ENCODE data around the gene TM4SF18.
"Not testable (repeated sequence)": the region's sequence is repeated elsewhere in the genome, so short reads cannot be mapped to it uniquely, and the experiment has no call there.

Gene TM4SF18

DNA sequence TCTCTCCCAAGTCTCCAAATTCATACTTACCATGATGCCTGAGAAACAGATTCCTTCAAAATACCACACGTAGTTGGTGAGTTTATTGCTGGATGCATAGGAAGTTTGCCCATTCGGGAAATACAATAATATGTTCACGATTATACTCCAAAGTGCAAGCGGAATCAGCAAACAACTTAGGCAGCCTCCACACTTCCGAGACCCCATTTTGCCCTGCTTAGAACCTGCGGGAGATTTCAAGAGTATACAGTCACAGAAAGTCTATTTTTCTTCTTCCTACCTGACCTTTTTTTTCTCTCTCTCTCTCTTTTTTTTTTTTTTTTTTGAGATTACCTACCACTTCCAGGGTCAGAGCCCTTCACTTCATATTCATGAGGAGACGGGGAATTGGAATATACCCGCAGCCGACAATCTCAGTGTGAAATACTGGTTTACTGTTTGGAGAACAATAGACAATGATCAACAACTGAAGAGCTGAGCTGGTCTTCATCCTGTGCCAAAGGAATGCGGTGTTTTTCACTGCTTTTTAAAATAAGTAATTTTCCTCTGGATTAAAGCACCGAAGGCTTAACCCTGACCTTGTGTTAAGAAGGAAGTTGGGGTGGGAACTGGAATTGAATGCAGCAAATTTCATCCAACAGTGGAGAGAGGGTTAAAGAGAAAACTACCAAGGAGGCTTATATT lies at the start of gene TM4SF18:
TM4SF18 (minus strand) TSS at position 461 of the 684 bp plus-strand sequence; CDS start at position 207, 254 bp downstream.
- DNase-seq (ENCODE audit: low read depth, low spot score), result no peak

- no peak for DNase-seq (ENCODE audit: low read depth, low spot score)
These were observed 49.1 kb upstream of the TM4SF18 start for GRCh38 chr3:149382518-149382917.

DNA sequence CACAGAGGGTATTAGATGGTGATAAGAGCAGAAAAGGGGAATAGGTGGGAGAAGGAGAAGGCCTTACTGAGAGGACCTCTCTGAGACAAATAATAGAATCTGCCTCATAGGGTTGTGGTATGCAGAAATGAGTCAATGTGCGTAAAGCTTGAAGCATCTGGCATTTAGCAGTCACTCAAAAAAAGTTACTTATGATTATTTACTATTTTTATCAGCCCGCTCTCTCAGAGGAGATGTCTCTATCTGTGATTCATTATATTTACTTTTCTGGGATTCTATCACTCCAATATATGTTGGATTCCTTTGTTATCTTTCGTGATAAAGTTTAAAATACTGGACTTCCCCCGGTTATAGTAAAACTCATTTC lies 48.6 kb upstream of the TM4SF18 start:
- no peak for DNase-seq (ENCODE audit: low read depth, low spot score)

- no peak for DNase-seq (ENCODE audit: low read depth, low spot score)
These were observed 48.0 kb upstream of the TM4SF18 start for GRCh38 chr3:149381173-149382100.

DNA sequence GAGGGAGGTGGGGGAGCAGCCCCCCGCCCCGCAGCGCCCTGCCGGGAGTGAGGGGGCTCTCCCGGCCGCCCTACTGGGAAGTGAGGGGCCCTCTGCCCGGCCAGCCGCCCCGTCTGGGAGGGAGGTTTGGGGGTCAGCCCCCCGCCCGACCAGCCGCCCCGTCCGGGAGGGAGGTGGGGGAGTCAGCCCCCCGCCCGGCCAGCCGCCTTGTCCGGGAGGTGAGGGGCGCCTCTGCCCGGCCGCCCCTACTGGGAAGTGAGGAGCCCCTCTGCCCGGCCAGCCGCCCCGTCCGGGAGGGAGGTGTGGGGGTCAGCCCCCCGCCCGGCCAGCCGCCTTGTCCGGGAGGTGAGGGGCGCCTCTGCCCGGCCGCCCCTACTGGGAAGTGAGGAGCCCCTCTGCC lies 46.8 kb upstream of the TM4SF18 start:
- not testable (repeated sequence) for DNase-seq (ENCODE audit: low read depth, low spot score)

- no peak for DNase-seq (ENCODE audit: low read depth, low spot score)
These were observed 45.3 kb upstream of the TM4SF18 start for GRCh38 chr3:149378478-149379309.

GRCh38 chr3:149377408-149378364 lies 44.2 kb upstream of the TM4SF18 start, which contains the start of gene TM4SF1:
Gene TM4SF1, minus strand, starts transcription at chr3:149377649. Its CDS starts 102 bp downstream, at chr3:149377547.
- peak; percentile 66 for DNase-seq (ENCODE audit: low read depth, low spot score)

DNA sequence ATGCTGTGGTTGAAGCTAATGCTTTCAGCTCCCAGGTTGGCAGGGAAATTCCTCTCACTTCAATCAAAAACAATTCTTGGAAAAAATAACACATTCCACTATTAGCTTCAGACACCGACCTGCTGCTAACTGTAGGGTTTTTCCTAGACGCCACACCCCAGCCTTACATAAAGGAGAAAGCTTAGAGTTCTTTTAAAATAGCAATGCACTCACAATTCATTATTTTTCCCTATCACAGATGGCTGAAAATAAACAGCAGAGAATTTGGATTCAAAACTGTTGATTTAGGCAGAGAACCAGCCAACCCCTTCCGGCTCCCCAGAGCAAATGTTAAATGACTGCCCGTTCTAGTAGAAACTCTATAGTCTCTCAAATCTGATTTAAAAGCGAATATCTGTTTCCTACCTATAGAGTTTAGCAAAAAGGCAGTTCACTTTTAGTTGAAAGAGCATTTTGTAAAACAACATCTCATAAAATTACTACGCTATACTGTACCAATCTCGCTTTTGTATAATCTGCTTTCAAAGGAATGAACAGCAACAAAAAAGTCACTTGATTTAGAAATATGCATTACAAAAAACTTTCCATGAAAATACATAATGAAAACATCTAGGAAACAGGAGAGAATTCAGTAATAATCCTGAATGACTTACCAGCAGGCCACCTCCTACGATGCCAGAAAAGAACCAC lies 43.4 kb upstream of the TM4SF18 start:
- no peak for DNase-seq (ENCODE audit: low read depth, low spot score)

DNA sequence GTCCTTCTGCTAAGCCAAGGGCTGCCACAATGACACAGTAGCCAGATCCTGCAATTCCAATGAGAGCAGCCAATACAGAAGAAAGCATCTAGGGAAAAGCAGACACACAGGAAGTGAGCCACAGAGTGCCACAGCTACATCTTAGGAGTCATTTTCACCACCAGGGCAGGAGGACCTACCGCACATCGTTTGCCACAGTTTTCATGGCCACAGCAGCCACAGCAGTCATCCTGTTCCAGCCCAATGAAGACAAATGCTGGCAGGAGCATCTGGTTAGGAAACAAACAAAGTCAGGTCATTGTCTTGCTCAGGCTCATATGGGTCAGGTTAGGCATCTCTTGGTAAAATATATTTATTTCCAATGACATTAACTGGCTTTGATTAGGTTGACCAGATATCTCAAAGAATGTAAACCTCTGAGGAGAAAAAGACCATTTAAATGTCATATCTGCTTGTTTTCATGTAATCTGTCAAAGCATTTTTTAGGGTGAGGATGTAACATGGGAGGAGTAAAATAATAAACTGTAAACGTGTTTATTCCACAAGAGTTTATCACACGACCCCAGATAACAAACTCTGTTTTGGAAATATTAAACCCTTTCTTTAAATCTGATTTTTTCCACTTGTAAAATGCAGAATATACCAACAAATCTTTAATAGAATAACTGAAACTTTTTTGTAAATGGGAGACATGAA lies 42.2 kb upstream of the TM4SF18 start:
- DNase-seq (ENCODE audit: low read depth, low spot score), result no peak

- DNase-seq (ENCODE audit: low read depth, low spot score), result no peak
These were observed 41.5 kb upstream of the TM4SF18 start for GRCh38 chr3:149374793-149375500.

DNA sequence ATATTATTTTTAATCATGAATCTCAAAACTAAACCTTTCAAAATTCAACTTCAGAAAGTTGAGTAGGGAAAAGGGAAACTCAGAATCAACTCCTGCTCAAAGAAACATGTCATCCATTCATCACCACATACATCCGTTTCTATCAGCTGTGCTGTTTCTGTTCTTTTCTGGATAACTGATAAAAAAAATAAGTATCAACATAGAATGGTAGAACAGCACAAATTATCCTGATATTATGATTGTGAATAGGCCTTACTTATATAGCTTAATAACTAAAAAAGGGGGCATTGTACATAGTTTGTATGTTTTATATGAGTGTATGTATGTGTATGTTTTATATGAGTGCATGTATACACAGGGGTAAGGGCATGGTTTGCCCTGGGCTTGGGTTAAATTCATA lies 41.0 kb upstream of the TM4SF18 start:
- no peak for DNase-seq (ENCODE audit: low read depth, low spot score)

GRCh38 chr3:149373235-149374125 lies 40.0 kb upstream of the TM4SF18 start:
- no peak for DNase-seq (ENCODE audit: low read depth, low spot score)

GRCh38 chr3:149371723-149372114 lies 38.3 kb upstream of the TM4SF18 start:
- no peak for DNase-seq (ENCODE audit: low read depth, low spot score)

DNA sequence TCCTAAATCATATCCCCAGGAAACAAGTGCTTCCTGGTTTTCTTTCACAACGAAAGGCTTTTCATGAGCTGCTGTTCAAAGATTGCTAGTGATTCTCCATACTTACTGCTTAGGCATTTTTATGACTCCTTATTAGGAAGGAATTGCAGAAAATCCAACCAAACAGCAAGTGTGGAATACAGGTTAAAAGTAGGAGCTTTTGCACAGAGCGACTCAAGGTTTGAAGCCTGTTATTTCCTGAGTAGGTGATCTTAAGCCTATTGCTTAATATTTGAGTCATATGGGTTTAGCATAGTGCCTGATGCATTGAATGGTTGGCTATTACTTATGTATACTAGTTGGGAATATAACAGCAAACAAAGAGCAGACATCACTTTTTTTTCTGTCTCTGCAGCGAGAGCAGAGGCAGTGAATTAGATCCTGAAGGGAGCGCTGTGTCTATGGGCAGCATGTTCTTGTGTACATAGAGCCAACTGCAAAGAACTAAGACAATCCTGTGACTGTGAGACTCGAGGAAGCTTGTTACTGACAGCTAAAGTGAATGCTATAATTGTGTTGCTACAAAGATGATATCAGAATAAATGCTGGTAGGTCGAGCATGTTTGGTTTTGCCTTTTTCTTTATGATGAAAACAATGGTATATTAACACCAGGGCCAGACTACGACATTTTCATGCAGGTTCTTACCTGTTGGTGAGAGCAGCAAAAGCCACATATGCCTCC lies 37.7 kb upstream of the TM4SF18 start:
- DNase-seq (ENCODE audit: low read depth, low spot score), result no peak

- no peak for DNase-seq (ENCODE audit: low read depth, low spot score)
These were observed 36.8 kb upstream of the TM4SF18 start for GRCh38 chr3:149369991-149370866.

Data from smooth muscle cell of the brain vasculature (primary cell).